ENCODE measurements around the gene ISYNA1. TPM values are rescaled to one million over a fixed set of nuclear protein-coding genes. Genes with fewer than 3 reads are reported as not detected.
"Not testable (repeated sequence)": the region's sequence is repeated elsewhere in the genome, so short reads cannot be mapped to it uniquely, and the experiment has no call there.

ISYNA1 gene
- total RNA-seq, 1 experiment from 2014 or later = 7.4 TPM

GRCh38 chr19:18419195-18419698, 18.7 kb downstream of the ISYNA1 start, which contains the start of gene SSBP4:
Gene SSBP4, plus strand, starts transcription at chr19:18419398. Its CDS starts 251 bp downstream, at chr19:18419649.
- peak; percentile 86 for DNase-seq (ENCODE audit: low read depth)

- DNase-seq (ENCODE audit: low read depth) = no peak
Observed at GRCh38 chr19:18418483-18419194, 19.3 kb downstream of the ISYNA1 start.

GRCh38 chr19:18418029-18418482, 19.9 kb downstream of the ISYNA1 start:
- no peak for DNase-seq (ENCODE audit: low read depth)

GRCh38 chr19:18417250-18418028, 20.5 kb downstream of the ISYNA1 start:
- DNase-seq (ENCODE audit: low read depth) = peak; percentile 91

- peak; percentile 93 for DNase-seq (ENCODE audit: low read depth)
Observed at GRCh38 chr19:18416778-18417249, 21.1 kb downstream of the ISYNA1 start.

- DNase-seq (ENCODE audit: low read depth) = peak; percentile 80
Observed at GRCh38 chr19:18415178-18415867, 22.6 kb downstream of the ISYNA1 start.

GRCh38 chr19:18414504-18415177, 23.3 kb downstream of the ISYNA1 start:
- peak; percentile 69 for DNase-seq (ENCODE audit: low read depth)

- no peak for DNase-seq (ENCODE audit: low read depth)
Observed at GRCh38 chr19:18412610-18413239, 25.2 kb downstream of the ISYNA1 start.

- DNase-seq (ENCODE audit: low read depth) = peak; percentile 53
Observed at GRCh38 chr19:18408053-18408476, 29.9 kb downstream of the ISYNA1 start.

- no peak for DNase-seq (ENCODE audit: low read depth)
Observed at GRCh38 chr19:18406749-18407148, 31.2 kb downstream of the ISYNA1 start.

- DNase-seq (ENCODE audit: low read depth) = not testable (repeated sequence)
Observed at GRCh38 chr19:18405754-18406153, 32.2 kb downstream of the ISYNA1 start.

GRCh38 chr19:18402455-18403248, 35.3 kb downstream of the ISYNA1 start:
- DNase-seq (ENCODE audit: low read depth) = not testable (repeated sequence)

- DNase-seq (ENCODE audit: low read depth) = no peak
Observed at GRCh38 chr19:18401580-18402112, 36.3 kb downstream of the ISYNA1 start.

GRCh38 chr19:18399008-18399407, 38.9 kb downstream of the ISYNA1 start:
- peak; percentile 31 for DNase-seq (ENCODE audit: low read depth)

- no peak for DNase-seq (ENCODE audit: low read depth)
Observed at GRCh38 chr19:18397242-18398202, 40.4 kb downstream of the ISYNA1 start, which contains the start of gene LRRC25. Gene LRRC25, minus strand, starts transcription at chr19:18397622. Its CDS starts 659 bp downstream, at chr19:18396963.

GRCh38 chr19:18396471-18397241, 41.3 kb downstream of the ISYNA1 start:
- no peak for DNase-seq (ENCODE audit: low read depth)

- no peak for DNase-seq (ENCODE audit: low read depth)
Observed at GRCh38 chr19:18393836-18394235, 44.1 kb downstream of the ISYNA1 start.

GRCh38 chr19:18392926-18393325, 45.0 kb downstream of the ISYNA1 start:
- DNase-seq (ENCODE audit: low read depth) = no peak
